GM18951 (cell line): ENCODE measurements around the gene DHRSX.
"Not testable (repeated sequence)": the region's sequence is repeated elsewhere in the genome, so short reads cannot be mapped to it uniquely, and the experiment has no call there.

ENCODE experiments used
- POLR2A ChIP-seq: IDR thresholded peaks from 4 replicates; pipeline ENCODE4 v1.6.1; 2011; ENCODE audit warnings: mild to moderate bottlenecking; ENCODE audit not compliant: insufficient read length, insufficient read depth; ENCODE audit errors: extremely low read depth
- in situ Hi-C: fragments of 300-500 bp; cut with MboI; formaldehyde crosslinking; loops from one replicate; pipeline ENCODE4 v1.12.0; 2022; ENCODE audit warnings: low sequenced_read_pairs, mixed read lengths, inconsistent platforms; ENCODE audit not compliant: unreplicated experiment

The DHRSX gene

DNA sequence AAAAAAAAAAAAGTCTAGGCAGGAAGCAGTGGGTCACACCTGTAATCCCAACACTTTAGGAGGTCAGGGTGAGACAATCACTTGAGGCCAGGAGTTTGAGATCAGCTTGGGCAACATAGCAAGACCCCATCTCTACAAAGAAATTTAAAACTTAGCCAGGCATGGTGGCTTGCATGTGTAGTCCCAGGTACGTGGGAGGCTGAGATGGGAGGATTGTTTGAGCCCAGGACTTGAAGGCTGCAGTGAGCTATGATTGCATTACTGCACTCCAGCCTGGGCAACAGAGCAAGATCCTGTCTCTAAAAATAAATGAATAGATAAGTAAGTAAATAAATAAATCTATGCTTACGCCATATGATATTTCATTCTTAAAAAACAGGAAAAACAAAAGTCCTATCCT is 65.3 kb downstream of the DHRSX start:
- in situ Hi-C loops: no loop called here
- TF ChIP-seq POLR2A: no peak

DNA sequence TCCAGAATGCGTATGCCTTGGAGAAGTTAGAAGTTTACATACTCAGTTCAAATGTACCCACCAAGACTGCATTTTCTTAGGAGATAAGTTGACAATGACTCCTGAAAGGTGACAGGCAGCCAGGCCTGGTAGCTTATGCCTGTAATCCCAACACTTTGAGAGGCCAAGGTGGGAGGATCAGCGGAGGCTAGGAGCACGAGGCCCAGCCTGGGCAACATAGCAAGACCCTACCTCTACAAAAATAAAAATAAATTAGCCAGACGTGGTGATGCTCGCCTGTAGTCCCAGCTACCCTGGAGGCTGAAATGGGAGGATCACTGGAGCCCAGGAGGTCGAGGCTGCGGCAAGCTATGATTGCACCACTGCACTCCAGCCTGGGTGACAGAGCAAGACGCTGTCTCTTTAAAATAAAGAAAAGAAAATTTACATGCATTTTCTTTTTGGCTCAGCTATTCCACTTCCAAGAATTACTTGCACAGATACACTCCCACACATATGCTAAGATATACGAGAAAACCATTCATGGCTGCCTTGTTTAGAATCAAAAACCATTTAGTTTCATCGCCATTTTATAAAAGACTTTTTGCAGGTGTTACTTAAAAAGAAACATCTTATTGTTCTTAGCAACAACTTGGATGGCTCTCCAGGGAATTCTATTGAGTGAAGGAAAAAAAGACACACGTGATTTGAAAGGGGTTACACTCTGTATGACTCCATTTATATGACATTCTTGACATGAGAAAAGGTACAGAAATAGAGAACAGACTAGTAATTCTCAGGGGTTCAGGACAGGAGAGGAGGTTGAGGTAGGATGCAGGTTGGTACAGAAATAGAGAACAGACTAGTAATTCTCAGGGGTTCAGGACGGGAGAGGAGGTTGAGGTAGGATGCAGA is 66.3 kb downstream of the DHRSX start:
- in situ Hi-C loops: no loop called here
- TF ChIP-seq POLR2A: no peak

DNA sequence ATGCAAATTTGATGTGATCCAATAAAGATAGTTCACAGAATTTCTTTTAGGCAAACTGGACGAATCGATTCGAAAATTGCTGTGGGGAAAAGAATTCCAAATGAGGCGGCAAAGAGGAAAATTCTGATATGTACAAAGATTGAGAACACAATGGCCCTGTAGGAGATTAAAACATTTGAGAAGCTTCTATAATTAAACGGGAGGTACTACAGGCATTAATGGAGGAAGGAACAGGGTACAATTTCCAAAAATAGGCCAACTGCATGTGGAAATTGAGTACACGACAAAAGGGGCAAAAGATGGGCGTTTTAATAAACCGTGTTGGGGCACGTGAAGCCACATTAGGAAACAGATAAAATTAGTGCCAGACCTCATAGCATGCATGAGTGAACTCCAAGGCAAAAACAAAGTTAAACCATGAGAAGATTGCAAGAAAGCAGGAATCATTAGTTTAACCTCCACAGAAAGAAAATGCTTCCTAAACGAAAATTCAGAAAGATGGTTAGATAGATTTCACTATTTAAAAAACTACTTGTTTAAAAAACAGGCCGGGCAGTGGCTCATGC is 68.4 kb downstream of the DHRSX start:
- in situ Hi-C loops: no loop called here

GRCh38 chrX:2430265-2430825 is 70.4 kb downstream of the DHRSX start:
- in situ Hi-C loops: no loop called here
- no peak for TF ChIP-seq POLR2A

More for the DNA sequence above, 68.4 kb downstream of the DHRSX start:
- TF ChIP-seq POLR2A: no peak

DNA sequence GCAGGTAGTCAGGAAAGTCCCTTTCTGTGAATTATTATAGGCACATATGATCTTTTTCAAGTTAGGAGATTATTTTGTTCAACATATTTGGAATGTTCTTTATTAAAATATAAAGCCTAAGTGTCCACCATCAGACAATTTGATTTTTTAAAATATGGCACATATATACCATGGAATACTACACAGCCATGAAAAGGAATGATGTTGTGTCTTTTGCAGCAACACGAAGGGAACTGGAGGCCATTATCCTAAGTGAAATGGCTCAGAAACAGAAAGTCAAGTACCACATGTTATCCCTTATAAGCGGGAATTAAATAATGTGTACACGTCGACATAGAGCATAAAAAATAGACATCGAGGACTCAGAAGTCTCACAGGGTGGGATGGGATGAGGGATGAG is 73.0 kb downstream of the DHRSX start:
- in situ Hi-C loops: no loop called here
- no peak for TF ChIP-seq POLR2A

GRCh38 chrX:2427147-2427546 is 73.6 kb downstream of the DHRSX start:
- in situ Hi-C loops: no loop called here

DNA sequence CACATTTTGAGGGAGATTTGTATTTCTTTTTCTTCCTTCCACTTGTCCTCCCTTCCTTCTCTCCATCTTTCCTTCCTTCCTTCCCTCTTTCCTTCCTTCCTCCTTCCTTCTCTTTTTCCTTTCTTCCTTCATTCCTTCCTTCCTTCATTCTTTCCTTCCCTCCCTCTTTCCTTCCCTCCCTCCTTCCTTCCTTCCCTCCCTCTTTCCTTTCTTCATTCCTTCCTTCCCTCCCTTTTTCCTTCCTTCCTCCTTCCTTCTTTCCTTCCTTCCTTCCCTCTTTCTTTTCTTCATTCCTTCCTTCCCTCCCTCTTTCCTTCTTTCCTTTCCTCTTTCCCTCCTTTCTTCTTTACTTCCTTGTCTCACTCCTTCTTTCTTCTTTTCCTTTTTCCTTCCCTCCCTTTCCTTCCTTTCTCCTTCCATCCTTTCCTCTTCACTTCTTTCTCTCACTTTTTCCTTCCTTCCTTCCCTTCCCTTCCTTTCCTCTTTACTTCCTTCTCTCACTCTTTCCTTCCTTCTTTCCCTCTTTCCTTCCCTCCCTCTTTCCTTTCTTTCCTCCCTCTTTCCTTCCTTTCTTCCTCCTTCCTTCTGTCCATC is 74.4 kb downstream of the DHRSX start:
- in situ Hi-C loops: no loop called here

More at GRCh38 chrX:2427147-2427546, 73.6 kb downstream of the DHRSX start:
- TF ChIP-seq POLR2A: no peak

DNA sequence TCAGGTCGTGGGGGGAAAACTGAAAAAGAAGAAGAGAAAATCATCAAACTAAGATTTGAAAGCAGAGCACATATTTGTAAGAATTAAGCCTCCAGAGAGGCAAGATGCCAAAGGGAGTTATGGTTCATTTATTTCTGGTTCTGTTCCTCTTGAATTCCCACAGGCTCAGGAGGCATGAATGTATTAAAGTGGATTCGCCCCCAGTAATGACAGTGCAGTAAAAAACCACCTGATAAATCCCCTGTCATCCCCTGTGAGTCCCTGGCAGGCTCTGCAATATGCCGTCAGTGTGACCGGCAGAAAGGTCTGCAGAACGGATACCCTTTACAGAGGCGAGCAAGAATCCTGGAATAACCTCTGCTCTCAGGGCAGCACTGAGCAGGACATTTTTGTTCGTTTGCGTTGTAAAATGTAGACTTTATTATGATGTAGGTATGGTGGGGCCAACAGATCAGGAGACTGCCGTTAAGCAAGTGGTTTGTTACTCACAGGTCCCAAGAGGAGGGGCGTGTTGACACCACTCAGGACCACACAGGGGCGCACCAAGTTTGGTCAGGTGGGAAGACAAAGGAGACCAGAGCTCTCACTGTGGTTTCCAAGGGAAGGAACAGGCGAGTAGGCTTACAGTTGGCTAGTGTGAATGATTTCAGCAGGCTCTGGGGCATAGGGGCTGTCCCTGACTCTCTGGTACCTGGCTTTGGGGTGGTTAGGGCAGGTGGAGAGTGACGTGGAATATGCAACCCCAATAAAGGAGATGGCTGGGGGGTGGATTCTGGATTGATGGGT is 75.3 kb downstream of the DHRSX start:
- TF ChIP-seq POLR2A: no peak
- in situ Hi-C loops: no loop called here

More for the DNA sequence above, 74.4 kb downstream of the DHRSX start:
- no peak for TF ChIP-seq POLR2A

- no peak for TF ChIP-seq POLR2A
- in situ Hi-C loops: no loop called here
Observed at GRCh38 chrX:2424317-2424716, 76.5 kb downstream of the DHRSX start.

DNA sequence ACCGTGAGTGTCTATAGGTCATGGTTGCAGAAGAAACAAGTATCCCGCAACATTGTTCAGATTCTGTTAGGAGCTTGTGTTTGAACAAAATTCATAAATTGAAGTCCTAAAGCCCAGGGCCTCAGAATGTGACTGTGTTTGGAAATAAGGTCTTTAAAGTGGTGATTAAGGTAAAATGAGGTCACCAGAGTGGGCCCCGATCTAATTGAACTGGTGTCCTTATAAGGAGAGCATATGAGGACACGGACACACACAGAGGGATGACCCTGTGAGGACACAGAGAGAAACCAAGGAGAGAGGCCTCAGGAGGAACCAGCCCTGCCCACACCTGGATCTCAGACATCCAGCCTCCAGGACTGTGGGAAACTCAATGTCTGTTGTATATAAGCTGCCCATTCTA is 76.9 kb downstream of the DHRSX start:
- no peak for TF ChIP-seq POLR2A
- in situ Hi-C loops: no loop called here

DNA sequence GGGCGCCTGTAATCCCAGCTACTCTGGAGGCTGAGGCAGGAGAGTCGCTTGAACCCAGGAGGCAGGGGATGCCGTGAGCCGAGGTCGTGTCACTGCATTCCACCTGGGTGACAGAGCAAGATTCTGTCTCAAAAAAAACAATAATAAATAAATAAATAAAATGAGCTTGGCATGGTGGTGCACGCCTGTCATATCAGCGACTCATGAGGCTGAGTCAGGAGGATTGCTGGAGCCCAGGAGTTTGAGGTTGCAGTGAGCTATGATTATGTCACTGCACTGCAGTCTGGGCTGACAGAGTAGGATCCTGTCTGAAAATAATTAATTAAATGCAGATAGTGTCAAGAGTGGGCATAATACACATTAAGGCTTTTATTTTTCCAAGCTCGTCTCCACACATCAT is 77.5 kb downstream of the DHRSX start:
- in situ Hi-C loops: no loop called here
- TF ChIP-seq POLR2A: no peak

- in situ Hi-C loops: not testable (repeated sequence)
Observed at GRCh38 chrX:2419418-2419817, 81.4 kb downstream of the DHRSX start.

- in situ Hi-C loops: no loop called here
- TF ChIP-seq POLR2A: no peak
Observed at GRCh38 chrX:2418000-2418399, 82.8 kb downstream of the DHRSX start.
